Liver (tissue), 9 donors: ENCODE results near the gene CBFB. TPM values are rescaled to one million over a fixed set of nuclear protein-coding genes. Genes with fewer than 3 reads are reported as not detected.

Experiments
- DNase-seq: peaks from one replicate; pipeline ENCODE4 v3.0.0-alpha.2; 2017; ENCODE audit warnings: low spot score
- H3K27ac ChIP-seq, 2 donors: one replicate each; pipeline ENCODE4 v1.7.0; 2013; ENCODE audit warnings: inconsistent platforms in 2 of 2, low read length in 2 of 2, control low read depth in 1 of 2, low read depth in 1 of 2, mild to moderate bottlenecking in 1 of 2
- H3K27me3 ChIP-seq, 4 donors: one replicate each; pipeline versions ENCODE4 v1.6.1 to v1.7.0; 2013; ENCODE audit warnings: low read length in 3 of 4, inconsistent platforms in 1 of 4, mild to moderate bottlenecking in 1 of 4, moderate library complexity in 1 of 4; ENCODE audit not compliant: control insufficient read depth in 4 of 4, insufficient read depth in 4 of 4
- H3K36me3 ChIP-seq, 4 donors: one replicate each; pipeline versions ENCODE4 v1.6.1 to v1.7.0; 2013; ENCODE audit warnings: low read length in 3 of 4, mild to moderate bottlenecking in 3 of 4, low read depth in 1 of 4, moderate library complexity in 1 of 4; ENCODE audit not compliant: control insufficient read depth in 4 of 4, insufficient read depth in 3 of 4
- H3K4me1 ChIP-seq, 4 donors: one replicate each; pipeline versions ENCODE4 v1.6.1 to v1.7.0; 2013; ENCODE audit warnings: low read length in 3 of 4, mild to moderate bottlenecking in 3 of 4, moderate library complexity in 1 of 4; ENCODE audit not compliant: control insufficient read depth in 4 of 4, insufficient read depth in 4 of 4
- H3K4me3 ChIP-seq, 3 donors: one replicate each; pipeline versions ENCODE4 v1.6.1 to v1.7.0; 2013; ENCODE audit warnings: low read length in 3 of 3, control low read depth in 1 of 3, low read depth in 1 of 3, mild to moderate bottlenecking in 1 of 3
- H3K9ac ChIP-seq, 2 donors: one replicate each; pipeline ENCODE4 v1.7.0; 2013; ENCODE audit warnings: low read length in 2 of 2, mild to moderate bottlenecking in 2 of 2, moderate library complexity in 2 of 2, control low read depth in 1 of 2, low read depth in 1 of 2
- H3K9me3 ChIP-seq, 4 donors: one replicate each; pipeline versions ENCODE4 v1.6.1 to v1.7.0; 2013; ENCODE audit warnings: low read length in 3 of 4; ENCODE audit not compliant: control insufficient read depth in 4 of 4
- ATF3 ChIP-seq: IDR thresholded peaks from 2 replicates; pipeline ENCODE4 v1.6.1; 2016; ENCODE audit warnings: antibody characterized with exemption
- CTCF ChIP-seq: fragments of 150-350 bp; IDR thresholded peaks from 2 replicates; pipeline ENCODE4 v1.5.1; 2017; ENCODE audit warnings: improper control_type of control experiment, low read depth, low read length; ENCODE audit not compliant: missing input control
- EGR1 ChIP-seq, 2 donors: IDR thresholded peaks; 2 replicates each; pipeline ENCODE4 v1.6.1; 2016 to 2018; ENCODE audit warnings: antibody characterized with exemption in 2 of 2, low read depth in 2 of 2
- FOXA1 ChIP-seq: IDR thresholded peaks from 2 replicates; pipeline ENCODE4 v1.6.1; 2016; ENCODE audit warnings: antibody characterized with exemption
- FOXA2 ChIP-seq: IDR thresholded peaks from 2 replicates; pipeline ENCODE4 v1.6.1; 2016; ENCODE audit warnings: antibody characterized with exemption
- GABPA ChIP-seq, 2 donors: IDR thresholded peaks in 1 of 2; conservative IDR thresholded peaks in 1 of 2; 2 replicates each; pipeline ENCODE4 v1.6.1; 2016; ENCODE audit warnings: antibody characterized with exemption in 2 of 2, mild to moderate bottlenecking in 1 of 2, moderate library complexity in 1 of 2
- HNF4A ChIP-seq, 2 donors: conservative IDR thresholded peaks; 2 replicates each; pipeline ENCODE4 v1.6.1; 2016; ENCODE audit warnings: antibody characterized with exemption in 2 of 2, mild to moderate bottlenecking in 2 of 2
- HNF4G ChIP-seq: IDR thresholded peaks from 2 replicates; pipeline ENCODE4 v1.6.1; 2016; ENCODE audit warnings: antibody characterized with exemption
- JUND ChIP-seq, 2 donors: IDR thresholded peaks; 2 replicates each; pipeline ENCODE4 v1.6.1; 2016; ENCODE audit warnings: antibody characterized with exemption in 2 of 2
- MAX ChIP-seq: IDR thresholded peaks from 2 replicates; pipeline ENCODE4 v1.6.1; 2016; ENCODE audit warnings: antibody characterized with exemption
- NR2F2 ChIP-seq: IDR thresholded peaks from 2 replicates; pipeline ENCODE4 v1.6.1; 2016; ENCODE audit warnings: antibody characterized with exemption
- RAD21 ChIP-seq, 2 donors: IDR thresholded peaks; 2 replicates each; pipeline ENCODE4 v1.6.1; 2016; ENCODE audit warnings: antibody characterized with exemption in 2 of 2, mild to moderate bottlenecking in 2 of 2
- REST ChIP-seq: IDR thresholded peaks from 2 replicates; pipeline ENCODE4 v1.6.1; 2016; ENCODE audit warnings: antibody characterized with exemption, mild to moderate bottlenecking
- RXRA ChIP-seq, 2 donors: IDR thresholded peaks; 2 replicates each; pipeline ENCODE4 v1.6.1; 2017 to 2018; ENCODE audit warnings: antibody characterized with exemption in 2 of 2, mild to moderate bottlenecking in 1 of 2
- SP1 ChIP-seq: IDR thresholded peaks from 2 replicates; pipeline ENCODE4 v1.6.1; 2018; ENCODE audit warnings: antibody characterized with exemption, mild to moderate bottlenecking
- TAF1 ChIP-seq: conservative IDR thresholded peaks from 2 replicates; pipeline ENCODE4 v1.6.1; 2016; ENCODE audit warnings: antibody characterized with exemption, mild to moderate bottlenecking
- YY1 ChIP-seq: IDR thresholded peaks from 2 replicates; pipeline ENCODE4 v1.6.1; 2016; ENCODE audit warnings: antibody characterized with exemption, mild to moderate bottlenecking
- ZBTB33 ChIP-seq: IDR thresholded peaks from 2 replicates; pipeline ENCODE4 v1.6.1; 2016; ENCODE audit warnings: antibody characterized with exemption
- WGBS: extraction: QIAGEN DNeasy Blood & Tissue Kit; methylation state at CpG from one replicate; pipeline ENCODE4 v1.1.7; 2013; 5-methylcytosine and 5-hydroxymethylcytosine counted together
- polyA plus RNA-seq, 2 donors: library from polyadenylated mRNA; stranded (reverse) in 1 of 2; unstranded in 1 of 2; fragments of 200-250 nt in 1 of 2; fragments of >200 nt in 1 of 2; fragmentation: Nextera tagmentation in 1 of 2; extraction: Ambion mirVana in 1 of 2; gene quantifications; one replicate each; pipeline versions ENCODE4 v1.2.1 to v1.2.3, GENCODE V29; 2013 to 2015
- total RNA-seq, 2 donors: library from RNA; depleted of rRNA; stranded (reverse); fragments of >200 nt; gene quantifications; one replicate each; pipeline ENCODE4 v1.2.3, GENCODE V29; 2014
- donor health status: healthy.
- donor health status: healthy.
- donor health status: healthy.
- donor health status: healthy.
- donor health status: healthy.

CBFB gene
- total and polyA plus RNA-seq, 4 donors: 6.8 to 19.3 (median 11.2) TPM

GRCh38 chr16:67017421-67017750 lies 11.6 kb upstream of the CBFB start:
- 90% methylated on average over 4 of the region's 4 CpGs for WGBS
- no peak overlapping the region for H3K4me3 ChIP-seq
- no peak for DNase-seq
- H3K27ac ChIP-seq: no peak overlapping the region
- no peak overlapping the region for H3K9ac ChIP-seq
- no peaks in the 10 kb centered on the region for H3K9me3 ChIP-seq
- H3K27me3 ChIP-seq: no peaks in the 10 kb centered on the region
- peaks cover 5 to 10% (median 7%) of the 10 kb centered on the region in 4 donors for H3K4me1 ChIP-seq
- no peaks in the 10 kb centered on the region for H3K36me3 ChIP-seq
- TF ChIP-seq FOXA1: no peak
- no peak for TF ChIP-seq GABPA (IDR thresholded peaks at IDR 0.05 in 1 of 2, conservative IDR thresholded peaks at IDR 0.05 in 1 of 2)
- no peak for TF ChIP-seq CTCF
- TF ChIP-seq YY1: no peak
- TF ChIP-seq FOXA2: no peak
- no peak for TF ChIP-seq JUND (IDR thresholded peaks at IDR 0.05)
- no peak for TF ChIP-seq NR2F2
- TF ChIP-seq RAD21 (IDR thresholded peaks at IDR 0.05): no peak
- TF ChIP-seq HNF4A (conservative IDR thresholded peaks at IDR 0.05): no peak
- TF ChIP-seq REST: no peak
- no peak for TF ChIP-seq RXRA (IDR thresholded peaks at IDR 0.05)
- no peak for TF ChIP-seq MAX
- no peak for TF ChIP-seq HNF4G
- TF ChIP-seq ATF3: no peak
- TF ChIP-seq TAF1: no peak
- no peak for TF ChIP-seq SP1
- no peak for TF ChIP-seq ZBTB33
- TF ChIP-seq EGR1 (IDR thresholded peaks at IDR 0.05; ENCODE audit: low read depth in 2 of 2): no peak
